ENCODE results near the gene MAP4K3.

DNA sequence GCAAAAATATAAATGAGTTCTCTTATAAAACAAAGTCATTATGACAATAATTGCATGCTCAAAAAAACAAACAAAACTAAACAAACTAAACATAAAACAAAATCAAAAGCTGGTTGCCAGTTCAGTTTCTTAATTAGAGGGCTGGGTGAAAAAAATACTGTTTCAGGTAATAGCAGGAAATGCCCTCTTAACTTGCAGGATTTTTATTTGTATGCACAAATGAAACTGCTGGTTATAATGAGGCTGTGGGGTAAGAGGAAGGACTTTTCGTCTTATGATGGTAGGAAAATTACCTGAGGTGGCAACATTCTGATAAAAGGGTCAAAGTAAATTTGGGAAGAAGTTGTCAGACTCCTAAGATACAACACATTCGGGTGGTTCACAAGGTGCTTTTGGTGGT lies 171.8 kb downstream of the MAP4K3 start:
- TF ChIP-seq SUZ12 (IDR thresholded peaks at IDR 0.05; ENCODE audit: extremely low read depth, insufficient read depth, insufficient read length) (no peak), YY1 (IDR thresholded peaks at IDR 0.05; ENCODE audit: insufficient read depth, insufficient read length) (no peak), ZNF274 (IDR thresholded peaks at IDR 0.05; ENCODE audit: low read depth, low read length) (no peak)

All from NT2/D1 (cell line).